Type B pancreatic cell (in vitro differentiated cells): ENCODE data around the gene ARHGEF25. TPM values are rescaled to one million over a fixed set of nuclear protein-coding genes. Genes with fewer than 3 reads are reported as not detected.

Experiments used
- DNase-seq: peaks from one replicate; pipeline ENCODE4 v3.0.0; 2021; ENCODE audit warnings: mixed read lengths; ENCODE audit not compliant: unreplicated experiment; ENCODE audit errors: extremely low spot score
- H3K27ac Mint-ChIP-seq: 2 replicates; pipeline ENCODE4 v1.8.0; 2021; ENCODE audit warnings: mild to moderate bottlenecking, mixed read lengths
- H3K27me3 Mint-ChIP-seq: 2 replicates; pipeline ENCODE4 v1.8.0; 2021; ENCODE audit warnings: mixed read lengths
- H3K36me3 Mint-ChIP-seq: 2 replicates; pipeline ENCODE4 v1.8.0; 2021; ENCODE audit warnings: mixed read lengths
- H3K4me1 Mint-ChIP-seq: one replicate; pipeline ENCODE4 v1.8.0; 2021; ENCODE audit warnings: mixed read lengths; ENCODE audit not compliant: unreplicated experiment
- H3K4me3 Mint-ChIP-seq: 2 replicates; pipeline ENCODE4 v1.8.0; 2021; ENCODE audit warnings: mild to moderate bottlenecking, mixed read lengths
- H3K9me3 Mint-ChIP-seq: 2 replicates; pipeline ENCODE4 v1.8.0; 2021; ENCODE audit warnings: mixed read lengths
- CTCF ChIP-seq: fragments of 200-600 bp; sonication (generic); conservative IDR thresholded peaks from 2 replicates; pipeline ENCODE4 v1.5.0; 2021; ENCODE audit warnings: antibody characterized with exemption, mild to moderate bottlenecking
- total RNA-seq: library from RNA; stranded (reverse); gene quantifications from 2 replicates; pipeline ENCODE4 v1.2.1, GENCODE V29; 2021; ENCODE audit warnings: low replicate concordance

The ARHGEF25 gene
- total RNA-seq, 1 donor from 2014 or later, result 34.6 TPM

GRCh38 chr12:57623385-57623784, 12.2 kb downstream of the ARHGEF25 start:
- no peak overlapping the region for H3K27ac Mint-ChIP-seq
- H3K9me3 Mint-ChIP-seq, result no peaks in the 10 kb centered on the region
- H3K4me3 Mint-ChIP-seq, result no peak overlapping the region
- peaks cover 96% of the 10 kb centered on the region for H3K27me3 Mint-ChIP-seq
- TF ChIP-seq CTCF, result no peak
- DNase-seq, result no peak
- peaks cover 15% of the 10 kb centered on the region for H3K4me1 Mint-ChIP-seq
- peaks cover 9% of the 10 kb centered on the region for H3K36me3 Mint-ChIP-seq

- peak overlapping the region; percentile 7 for H3K4me3 Mint-ChIP-seq
- no peak for TF ChIP-seq CTCF
- no peaks in the 10 kb centered on the region for H3K9me3 Mint-ChIP-seq
- peaks cover 7% of the 10 kb centered on the region for H3K36me3 Mint-ChIP-seq
- H3K27me3 Mint-ChIP-seq, result peaks cover 96% of the 10 kb centered on the region
- peaks cover 13% of the 10 kb centered on the region for H3K4me1 Mint-ChIP-seq
- DNase-seq, result no peak
- no peak overlapping the region for H3K27ac Mint-ChIP-seq
Observed at GRCh38 chr12:57623811-57624390, 12.7 kb downstream of the ARHGEF25 start.

GRCh38 chr12:57624441-57625220, 13.4 kb downstream of the ARHGEF25 start:
- Mint-ChIP-seq H3K36me3 (peaks cover 3% of the 10 kb centered on the region), H3K4me3 (peak overlapping the region; percentile 7), H3K4me1 (peaks cover 9% of the 10 kb centered on the region), H3K27me3 (peaks cover 96% of the 10 kb centered on the region), H3K27ac (no peak overlapping the region), H3K9me3 (no peaks in the 10 kb centered on the region)
- DNase-seq, result no peak
- no peak for TF ChIP-seq CTCF

- peaks cover 3% of the 10 kb centered on the region for H3K36me3 Mint-ChIP-seq
- peaks cover 96% of the 10 kb centered on the region for H3K27me3 Mint-ChIP-seq
- no peak for TF ChIP-seq CTCF
- H3K27ac Mint-ChIP-seq, result no peak overlapping the region
- H3K4me3 Mint-ChIP-seq, result no peak overlapping the region
- no peak for DNase-seq
- no peaks in the 10 kb centered on the region for H3K9me3 Mint-ChIP-seq
- peaks cover 9% of the 10 kb centered on the region for H3K4me1 Mint-ChIP-seq
Observed at GRCh38 chr12:57625261-57626032, 14.2 kb downstream of the ARHGEF25 start.

- H3K9me3 Mint-ChIP-seq, result no peaks in the 10 kb centered on the region
Observed at GRCh38 chr12:57626111-57626920, 15.1 kb downstream of the ARHGEF25 start.

More at GRCh38 chr12:57626111-57626920, 15.1 kb downstream of the ARHGEF25 start:
- DNase-seq, result no peak
- no peak for TF ChIP-seq CTCF
- Mint-ChIP-seq H3K27me3 (peaks cover 96% of the 10 kb centered on the region), H3K4me3 (no peak overlapping the region), H3K36me3 (peaks cover 3% of the 10 kb centered on the region), H3K27ac (no peak overlapping the region), H3K4me1 (peaks cover 6% of the 10 kb centered on the region)
